HG03571 (cell line): ENCODE data around the gene PBLD.

ENCODE experiments used
- ATAC-seq: cut with Tn5 transposase; IDR thresholded peaks from one replicate; pipeline ENCODE4 v1.9.1; 2021; ENCODE audit not compliant: unreplicated experiment

The PBLD gene

GRCh38 chr10:68332259-68333057 lies at the start of gene PBLD:
PBLD (minus strand) TSS chr10:68332928; CDS start chr10:68306844, 26,084 bp downstream.
- peak; percentile 16 for ATAC-seq

GRCh38 chr10:68371604-68372003 lies 38.9 kb upstream of the PBLD start:
- ATAC-seq, result no peak

- ATAC-seq, result no peak
These were observed 34.4 kb upstream of the PBLD start for GRCh38 chr10:68367121-68367520.

- no peak for ATAC-seq
These were observed 33.9 kb upstream of the PBLD start for GRCh38 chr10:68366600-68366999.

GRCh38 chr10:68365611-68366010 lies 32.9 kb upstream of the PBLD start:
- no peak for ATAC-seq

- no peak for ATAC-seq
These were observed 31.6 kb upstream of the PBLD start for GRCh38 chr10:68364101-68364886.

- no peak for ATAC-seq
These were observed 29.9 kb upstream of the PBLD start for GRCh38 chr10:68362590-68362989.

GRCh38 chr10:68359189-68359588 lies 26.5 kb upstream of the PBLD start:
- ATAC-seq, result no peak

GRCh38 chr10:68353537-68353936 lies 20.8 kb upstream of the PBLD start:
- ATAC-seq, result no peak

GRCh38 chr10:68348265-68348741 lies 15.6 kb upstream of the PBLD start:
- ATAC-seq, result no peak

GRCh38 chr10:68346774-68347173 lies 14.0 kb upstream of the PBLD start:
- ATAC-seq, result no peak

- ATAC-seq, result no peak
These were observed 12.9 kb upstream of the PBLD start for GRCh38 chr10:68345621-68346020.

GRCh38 chr10:68342909-68343516 lies 10.3 kb upstream of the PBLD start:
- no peak for ATAC-seq

- no peak for ATAC-seq
These were observed 7.8 kb upstream of the PBLD start for GRCh38 chr10:68340358-68341080.

- no peak for ATAC-seq
These were observed 4.1 kb upstream of the PBLD start for GRCh38 chr10:68336754-68337351.

GRCh38 chr10:68334672-68335467 lies 2.1 kb upstream of the PBLD start:
- no peak for ATAC-seq

GRCh38 chr10:68333440-68334431 lies 1.0 kb upstream of the PBLD start:
- no peak for ATAC-seq

GRCh38 chr10:68333058-68333395 lies 299 bp upstream of the PBLD start:
- ATAC-seq, result no peak
